GM12878 (cell line): Measurements from ENCODE around the gene CIAO2B. TPM values are rescaled to one million over a fixed set of nuclear protein-coding genes. Genes with fewer than 3 reads are reported as not detected.
"Not testable (repeated sequence)": the region's sequence is repeated elsewhere in the genome, so short reads cannot be mapped to it uniquely, and the experiment has no call there.

ENCODE experiments used
- ATAC-seq: fragments of 200-7000 bp; cut with Tn5 transposase; 3 replicates; pipeline ENCODE4 v1.9.1; 2020; ENCODE audit warnings: mild to moderate bottlenecking, moderate library complexity
- BruUV-seq: library from RNA; stranded (reverse); fragments of 400-500 nt; replicated peaks from 2 replicates; lab custom pipeline; 2021; lab: Mats Ljungman, UMichigan
- CTCF ChIA-PET: fragments of 300-600 bp; sonication (Branson Sonifier 250); formaldehyde crosslinking; extraction: SDS; loops from one replicate; lab custom pipeline; 2021; ENCODE audit warnings: inconsistent platforms; lab: Yijun Ruan, JAX
- POLR2A ChIA-PET: fragments of 350-600 bp; formaldehyde crosslinking; extraction: SDS; loops from one replicate; lab custom pipeline; 2021; ENCODE audit warnings: inconsistent platforms; lab: Charles Lee
- RAD21 ChIA-PET: fragments of 300-600 bp; sonication (Branson Sonifier 250); formaldehyde crosslinking; loops from one replicate; lab custom pipeline; 2023; ENCODE audit warnings: antibody characterized with exemption; ENCODE audit not compliant: unreplicated experiment; lab: Charles Lee
- SMC1A ChIA-PET: fragments of 300-600 bp; sonication (Branson Sonifier 250); formaldehyde crosslinking; loops from one replicate; lab custom pipeline; 2023; ENCODE audit not compliant: unreplicated experiment, uncharacterized antibody; lab: Charles Lee
- DNase-seq: peaks from one replicate; pipeline ENCODE4 v3.0.0-alpha.2; 2011; ENCODE audit warnings: low read depth, low spot score
- FAIRE-seq: peaks from 3 replicates; lab custom pipeline; 2011; peaks lifted over from hg19 to GRCh38; lab: Jason Lieb, UNC
- H2AFZ ChIP-seq: 2 replicates; pipeline ENCODE4 v1.6.0; 2011; ENCODE audit warnings: low read depth, low read length, control low read depth; ENCODE audit not compliant: control insufficient read depth
- H3K27ac ChIP-seq: 2 replicates; pipeline ENCODE4 v1.5.1; 2011; ENCODE audit warnings: control low read depth; ENCODE audit not compliant: control insufficient read depth, insufficient read depth
- H3K27me3 ChIP-seq, 2 experiments: replicated peaks in 1 of 2; 2 replicates each; pipeline versions ENCODE4 v1.6.0 to v1.6.1; 2011; ENCODE audit warnings: low read length in 1 of 2; ENCODE audit not compliant: control insufficient read depth in 2 of 2, insufficient read depth in 2 of 2
- H3K36me3 ChIP-seq, 2 experiments: 2 replicates each; pipeline ENCODE4 v1.5.1; 2011; ENCODE audit warnings: low read length in 1 of 2; ENCODE audit not compliant: control insufficient read depth in 2 of 2, insufficient read depth in 2 of 2
- H3K4me1 ChIP-seq: 2 replicates; pipeline ENCODE4 v1.6.1; 2011; ENCODE audit warnings: mild to moderate bottlenecking, low read length, moderate library complexity, mixed read lengths; ENCODE audit not compliant: control insufficient read depth, insufficient read depth
- H3K4me2 ChIP-seq: 2 replicates; pipeline ENCODE4 v1.6.0; 2011; ENCODE audit warnings: control low read depth; ENCODE audit not compliant: control insufficient read depth, insufficient read depth
- H3K4me3 ChIP-seq: fragments of 200-600 bp; sonication (generic); 2 replicates; pipeline ENCODE4 v1.5.1; 2016
- H3K79me2 ChIP-seq: 2 replicates; pipeline ENCODE4 v1.6.0; 2011; ENCODE audit warnings: low read length; ENCODE audit not compliant: control insufficient read depth, insufficient read depth
- H3K9ac ChIP-seq: 2 replicates; pipeline ENCODE4 v1.8.0; 2011; ENCODE audit warnings: low read length, control low read depth, mixed read lengths; ENCODE audit not compliant: control insufficient read depth, insufficient read depth
- H3K9me3 ChIP-seq: replicated peaks from 3 replicates; pipeline ENCODE4 v1.5.1; 2011; ENCODE audit warnings: mild to moderate bottlenecking, low read length; ENCODE audit not compliant: control insufficient read depth, insufficient read depth
- H4K20me1 ChIP-seq: 2 replicates; pipeline ENCODE4 v1.6.0; 2011; ENCODE audit not compliant: control insufficient read depth, insufficient read depth
- CREB1 ChIP-seq: IDR thresholded peaks from 2 replicates; pipeline ENCODE4 v1.6.1; 2012; ENCODE audit warnings: low read depth, mild to moderate bottlenecking, inconsistent platforms
- LARP7 ChIP-seq: fragments of 450-650 bp; IDR thresholded peaks from 2 replicates; pipeline ENCODE4 v1.6.1; 2017; ENCODE audit warnings: mild to moderate bottlenecking
- POLR2AphosphoS5 ChIP-seq: IDR thresholded peaks from 2 replicates; pipeline ENCODE4 v1.6.1; 2011; ENCODE audit warnings: mild to moderate bottlenecking, low read length, inconsistent platforms
- ZBTB11 ChIP-seq: fragments of 450-650 bp; formaldehyde crosslinking; IDR thresholded peaks from 2 replicates; pipeline ENCODE4 v1.5.0; 2022; ENCODE audit warnings: mild to moderate bottlenecking, missing genetic modification characterization
- WGBS: methylation state at CpG from one replicate; pipeline ENCODE4 v1.1.6; 2016; ENCODE audit warnings: low lambda C conversion rate; ENCODE audit not compliant: insufficient replicate concordance, insufficient coverage; ENCODE audit errors: missing lambda C conversion rate; 5-methylcytosine and 5-hydroxymethylcytosine counted together
- in situ Hi-C: fragments of 300-500 bp; cut with MboI; formaldehyde crosslinking; loops from 9 replicates; pipeline ENCODE4 v1.14.3; 2018; ENCODE audit warnings: mixed read lengths
- intact Hi-C: fragments of 100-400 bp; cut with micrococcal nuclease; formaldehyde crosslinking; loops from one replicate; pipeline ENCODE4 v1.14.2; 2022; ENCODE audit not compliant: unreplicated experiment
- polyA plus RNA-seq, 11 experiments: library from polyadenylated mRNA; depleted of rRNA in 4 of 11; unstranded in 6 of 11; stranded (reverse) in 5 of 11; fragments of >200 nt; fragmentation: Nextera tagmentation in 4 of 11; fragmentation: Illumina TruSeq in 1 of 11; extraction: Ambion mirVana in 4 of 11; extraction: Trizol in 1 of 11; gene quantifications; 1 replicate in 1 of 11; 2 replicates in 10 of 11; pipeline versions ENCODE4 v1.2.1 to v1.2.3, GENCODE V29; 2011 to 2016; ENCODE audit warnings: inconsistent platforms in 2 of 11, missing spikeins in 2 of 11, low read depth in 1 of 11
- total RNA-seq, 4 experiments: library from RNA; depleted of rRNA in 3 of 4; stranded (reverse); fragments of >200 nt in 3 of 4; fragmentation: Illumina TruSeq in 1 of 4; extraction: Trizol in 1 of 4; gene quantifications; 2 replicates each; pipeline versions ENCODE4 v1.2.1 to v1.2.3, GENCODE V29; 2013 to 2021
- TF ChIP-seq, protein P1 (sequence below), 3 experiments: IDR thresholded peaks in 2 of 3; conservative IDR thresholded peaks in 1 of 3; 2 replicates each; pipeline ENCODE4 v1.5.1; 2011; ENCODE audit warnings: low read depth in 3 of 3, low read length in 3 of 3, mild to moderate bottlenecking in 3 of 3, control low read depth in 2 of 3, moderate library complexity in 2 of 3, inconsistent platforms in 1 of 3, mixed read lengths in 1 of 3; ENCODE audit not compliant: control insufficient read depth in 2 of 3, insufficient read depth in 1 of 3; ENCODE audit errors: extremely low read depth in 1 of 3
- TF ChIP-seq, protein P2 (sequence below): fragments of 450-650 bp; formaldehyde crosslinking; IDR thresholded peaks from 2 replicates; pipeline ENCODE4 v1.4.0; 2022; ENCODE audit warnings: mild to moderate bottlenecking, moderate library complexity

CIAO2B gene
- total and polyA plus RNA-seq, 10 of the 15 experiments (the other 5 are each of a cell fraction or from before 2014, with no cell fraction given), result 76.4 to 241 (median 138) TPM

GRCh38 chr16:66896682-66897081 lies 37.5 kb downstream of the CIAO2B start:
- ChIA-PET CTCF (interaction anchor here (0.6 to 9.7 kb wide), 2 partner anchors 26 to 29 kb away, joined by 3 to 77 read pairs; partner anchors contain the start of gene RRAD), SMC1A (interaction anchor here (3.0 kb wide), 1 partner anchor 32 kb away, joined by 9 read pairs; no protein-coding TSS in a partner anchor), RAD21 (interaction anchor here (1.9 kb wide), 1 partner anchor 32 kb away, joined by 6 read pairs; no protein-coding TSS in a partner anchor)
- H4K20me1 ChIP-seq, H3K4me3 ChIP-seq, H3K27ac ChIP-seq, POLR2A ChIA-PET, H3K9ac ChIP-seq, FAIRE-seq, ATAC-seq, H3K27me3 ChIP-seq, H2AFZ ChIP-seq, H3K9me3 ChIP-seq, BruUV-seq, DNase-seq, H3K4me1 ChIP-seq, intact Hi-C loops, H3K4me2 ChIP-seq, H3K36me3 ChIP-seq, H3K79me2 ChIP-seq, in situ Hi-C loops: not testable (repeated sequence)
- 41% methylated on average over 5 of the region's 5 CpGs for WGBS

DNA sequence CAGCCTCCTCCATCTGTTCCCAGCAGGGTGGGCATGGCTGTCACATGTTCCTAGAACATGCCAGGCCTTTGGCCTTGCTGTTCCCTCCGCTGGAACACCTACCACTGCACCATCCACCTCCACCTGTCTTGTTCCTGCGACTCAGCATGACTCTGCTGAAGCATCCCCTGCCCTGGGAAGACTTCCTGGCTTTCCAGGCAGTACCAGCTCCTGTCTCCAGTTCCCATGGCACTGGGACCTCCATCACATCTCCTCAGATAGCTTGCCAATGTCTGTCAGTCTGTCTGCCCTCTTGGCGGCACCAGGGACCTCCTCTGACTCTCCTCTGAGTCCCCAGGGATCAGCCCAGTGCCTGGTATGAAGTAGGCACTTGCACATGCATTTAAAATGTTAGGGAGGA lies 38.2 kb downstream of the CIAO2B start:
- ChIA-PET CTCF (interaction anchor here (0.6 to 9.7 kb wide), 10 partner anchors 12 to 89 kb away, joined by 3 to 77 read pairs (median 5); partner anchors contain the start of gene RRAD), RAD21 (interaction anchor here (1.0 to 1.9 kb wide), 6 partner anchors 15 to 258 kb away, joined by 3 to 6 read pairs (median 4); partner anchors contain the start of gene PDP2), POLR2A (interaction anchor here (1.0 kb wide), 1 partner anchor 14 kb away, joined by 3 read pairs; no protein-coding TSS in a partner anchor), SMC1A (interaction anchor here (1.3 to 3.0 kb wide), 2 partner anchors 10 to 33 kb away, joined by 4 to 9 read pairs; no protein-coding TSS in a partner anchor)
- WGBS, result 54% methylated on average over 3 of the region's 3 CpGs
- H3K4me2 ChIP-seq, result no peak overlapping the region
- FAIRE-seq (no peak), ATAC-seq (no peak), DNase-seq (no peak)
- H3K4me3 ChIP-seq, result no peak overlapping the region
- BruUV-seq, result no TSS peak
- H3K9ac ChIP-seq, result no peak overlapping the region
- H3K9me3 ChIP-seq, result no peaks in the 10 kb centered on the region
- no peak overlapping the region for H3K27ac ChIP-seq
- no peaks in the 10 kb centered on the region for H4K20me1 ChIP-seq
- H3K27me3 ChIP-seq, result no peaks in the 10 kb centered on the region
- intact Hi-C loops, result loop anchor here (1.0 kb wide), 2 partner anchors 32 to 51 kb away; no protein-coding TSS in a partner anchor
- no peaks in the 10 kb centered on the region for H3K36me3 ChIP-seq
- H3K4me1 ChIP-seq, result no peaks in the 10 kb centered on the region; the same call in 1 of the 2 replicates
- in situ Hi-C loops, result no loop called here
- H3K79me2 ChIP-seq, result no peaks in the 10 kb centered on the region
- H2AFZ ChIP-seq, result no peak overlapping the region
- TF ChIP-seq CREB1, result no peak
- no peak for TF ChIP-seq POLR2AphosphoS5
- TF ChIP-seq LARP7, result no peak
- no peak for TF ChIP-seq ZBTB11
- TF ChIP-seq, protein P1, sequence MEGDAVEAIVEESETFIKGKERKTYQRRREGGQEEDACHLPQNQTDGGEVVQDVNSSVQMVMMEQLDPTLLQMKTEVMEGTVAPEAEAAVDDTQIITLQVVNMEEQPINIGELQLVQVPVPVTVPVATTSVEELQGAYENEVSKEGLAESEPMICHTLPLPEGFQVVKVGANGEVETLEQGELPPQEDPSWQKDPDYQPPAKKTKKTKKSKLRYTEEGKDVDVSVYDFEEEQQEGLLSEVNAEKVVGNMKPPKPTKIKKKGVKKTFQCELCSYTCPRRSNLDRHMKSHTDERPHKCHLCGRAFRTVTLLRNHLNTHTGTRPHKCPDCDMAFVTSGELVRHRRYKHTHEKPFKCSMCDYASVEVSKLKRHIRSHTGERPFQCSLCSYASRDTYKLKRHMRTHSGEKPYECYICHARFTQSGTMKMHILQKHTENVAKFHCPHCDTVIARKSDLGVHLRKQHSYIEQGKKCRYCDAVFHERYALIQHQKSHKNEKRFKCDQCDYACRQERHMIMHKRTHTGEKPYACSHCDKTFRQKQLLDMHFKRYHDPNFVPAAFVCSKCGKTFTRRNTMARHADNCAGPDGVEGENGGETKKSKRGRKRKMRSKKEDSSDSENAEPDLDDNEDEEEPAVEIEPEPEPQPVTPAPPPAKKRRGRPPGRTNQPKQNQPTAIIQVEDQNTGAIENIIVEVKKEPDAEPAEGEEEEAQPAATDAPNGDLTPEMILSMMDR (IDR thresholded peaks at IDR 0.05 in 2 of 3, conservative IDR thresholded peaks at IDR 0.05 in 1 of 3; ENCODE audit: control insufficient read depth in 2 of 3, extremely low read depth in 1 of 3, insufficient read depth in 1 of 3, low read depth in 3 of 3, low read length in 3 of 3), result no peak
- TF ChIP-seq, protein P2, sequence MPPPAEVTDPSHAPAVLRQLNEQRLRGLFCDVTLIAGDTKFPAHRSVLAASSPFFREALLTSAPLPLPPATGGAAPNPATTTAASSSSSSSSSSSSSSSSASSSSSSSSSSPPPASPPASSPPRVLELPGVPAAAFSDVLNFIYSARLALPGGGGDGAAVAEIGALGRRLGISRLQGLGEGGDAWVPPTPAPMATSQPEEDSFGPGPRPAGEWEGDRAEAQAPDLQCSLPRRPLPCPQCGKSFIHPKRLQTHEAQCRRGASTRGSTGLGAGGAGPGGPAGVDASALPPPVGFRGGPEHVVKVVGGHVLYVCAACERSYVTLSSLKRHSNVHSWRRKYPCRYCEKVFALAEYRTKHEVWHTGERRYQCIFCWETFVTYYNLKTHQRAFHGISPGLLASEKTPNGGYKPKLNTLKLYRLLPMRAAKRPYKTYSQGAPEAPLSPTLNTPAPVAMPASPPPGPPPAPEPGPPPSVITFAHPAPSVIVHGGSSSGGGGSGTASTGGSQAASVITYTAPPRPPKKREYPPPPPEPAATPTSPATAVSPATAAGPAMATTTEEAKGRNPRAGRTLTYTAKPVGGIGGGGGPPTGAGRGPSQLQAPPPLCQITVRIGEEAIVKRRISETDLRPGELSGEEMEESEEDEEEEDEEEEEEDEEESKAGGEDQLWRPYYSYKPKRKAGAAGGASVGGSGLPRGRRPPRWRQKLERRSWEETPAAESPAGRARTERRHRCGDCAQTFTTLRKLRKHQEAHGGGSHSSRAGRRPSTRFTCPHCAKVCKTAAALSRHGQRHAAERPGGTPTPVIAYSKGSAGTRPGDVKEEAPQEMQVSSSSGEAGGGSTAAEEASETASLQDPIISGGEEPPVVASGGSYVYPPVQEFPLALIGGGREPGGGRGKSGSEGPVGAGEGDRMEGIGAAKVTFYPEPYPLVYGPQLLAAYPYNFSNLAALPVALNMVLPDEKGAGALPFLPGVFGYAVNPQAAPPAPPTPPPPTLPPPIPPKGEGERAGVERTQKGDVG (CRISPR knock-in tag), result no peak
